SU-DHL-6 (cell line): ENCODE data around the gene LRRC23.
A peak's percentile ranks its signal among the peaks of the same experiment; 100 is the strongest.

ENCODE experiments used
- EZH2phosphoT487 ChIP-seq: fragments of 200-600 bp; sonication (generic), shearing (Covaris generic); conservative IDR thresholded peaks from 2 replicates; pipeline ENCODE4 v1.6.1; 2018; ENCODE audit warnings: mild to moderate bottlenecking, antibody characterized with exemption, low read length, moderate library complexity, mixed read lengths
- TF ChIP-seq, protein P1 (sequence below): fragments of 200-600 bp; sonication (generic); IDR thresholded peaks from one replicate; pipeline ENCODE4 v1.5.1; 2017; ENCODE audit warnings: antibody characterized with exemption, mild to moderate bottlenecking, low read length, moderate library complexity; ENCODE audit not compliant: insufficient read depth, poor library complexity, severe bottlenecking

DNA sequence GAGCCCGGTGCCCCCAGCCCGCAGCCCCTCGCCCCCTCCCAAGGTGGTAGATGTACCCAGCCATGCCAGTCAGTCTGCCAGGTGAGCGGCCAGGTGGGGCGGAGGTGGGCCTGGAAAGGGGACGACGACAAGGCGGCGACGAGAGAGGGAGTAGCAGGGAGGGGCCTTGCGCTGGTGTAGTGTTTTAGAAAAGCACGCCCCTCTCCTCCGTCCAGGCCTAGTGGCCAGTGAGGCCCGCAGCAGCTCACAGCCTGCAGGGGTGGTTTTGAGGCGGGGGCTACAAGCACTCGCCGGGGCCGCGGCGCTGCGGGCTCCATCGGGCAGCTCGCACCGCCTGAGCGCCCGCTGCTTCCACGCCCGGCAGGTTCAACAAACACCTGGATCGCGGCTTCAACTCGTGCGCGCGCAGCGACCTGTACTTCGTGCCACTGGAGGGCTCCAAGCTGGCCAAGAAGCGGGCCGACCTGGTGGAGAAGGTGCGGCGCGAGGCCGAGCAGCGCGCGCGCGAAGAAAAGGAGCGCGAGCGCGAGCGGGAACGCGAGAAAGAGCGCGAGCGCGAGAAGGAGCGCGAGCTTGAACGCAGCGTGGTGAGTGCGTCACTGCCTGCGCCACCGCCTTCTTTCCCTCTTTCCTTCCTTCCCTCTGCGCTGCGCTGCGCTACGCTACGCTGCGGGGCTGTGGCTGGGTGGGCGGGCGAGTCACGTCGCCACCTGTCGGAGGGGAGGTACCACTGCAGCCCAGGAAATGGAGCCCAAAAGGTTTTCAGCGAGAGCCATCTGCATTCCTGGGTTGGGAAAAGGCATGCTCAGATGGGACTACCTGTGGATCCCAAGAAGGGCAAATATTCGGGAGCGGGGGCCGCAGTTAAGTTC is 33.1 kb downstream of the LRRC23 start:
- TF ChIP-seq, protein P1, sequence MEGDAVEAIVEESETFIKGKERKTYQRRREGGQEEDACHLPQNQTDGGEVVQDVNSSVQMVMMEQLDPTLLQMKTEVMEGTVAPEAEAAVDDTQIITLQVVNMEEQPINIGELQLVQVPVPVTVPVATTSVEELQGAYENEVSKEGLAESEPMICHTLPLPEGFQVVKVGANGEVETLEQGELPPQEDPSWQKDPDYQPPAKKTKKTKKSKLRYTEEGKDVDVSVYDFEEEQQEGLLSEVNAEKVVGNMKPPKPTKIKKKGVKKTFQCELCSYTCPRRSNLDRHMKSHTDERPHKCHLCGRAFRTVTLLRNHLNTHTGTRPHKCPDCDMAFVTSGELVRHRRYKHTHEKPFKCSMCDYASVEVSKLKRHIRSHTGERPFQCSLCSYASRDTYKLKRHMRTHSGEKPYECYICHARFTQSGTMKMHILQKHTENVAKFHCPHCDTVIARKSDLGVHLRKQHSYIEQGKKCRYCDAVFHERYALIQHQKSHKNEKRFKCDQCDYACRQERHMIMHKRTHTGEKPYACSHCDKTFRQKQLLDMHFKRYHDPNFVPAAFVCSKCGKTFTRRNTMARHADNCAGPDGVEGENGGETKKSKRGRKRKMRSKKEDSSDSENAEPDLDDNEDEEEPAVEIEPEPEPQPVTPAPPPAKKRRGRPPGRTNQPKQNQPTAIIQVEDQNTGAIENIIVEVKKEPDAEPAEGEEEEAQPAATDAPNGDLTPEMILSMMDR, result peak; percentile 95
- TF ChIP-seq EZH2phosphoT487, result no peak
